ENCODE results near the gene TMEM63A.

The TMEM63A gene

GRCh38 chr1:225885336-225885735 lies 3.2 kb upstream of the TMEM63A start:
- no peaks in the 10 kb centered on the region for H3K79me2 ChIP-seq (ENCODE audit: insufficient read depth, low read length)
- peaks cover 27% of the 10 kb centered on the region for H3K4me1 ChIP-seq (ENCODE audit: insufficient read depth, low read length)
- H3K9me3 ChIP-seq (ENCODE audit: insufficient read depth, low read length, severe bottlenecking), result no peaks in the 10 kb centered on the region
- no peak overlapping the region for H3K4me3 ChIP-seq (ENCODE audit: low read depth in 1 of 2, low read length in 2 of 2)
- H2AFZ ChIP-seq (ENCODE audit: low read depth, low read length), result no peak overlapping the region
- H4K20me1 ChIP-seq (ENCODE audit: insufficient read depth, low read length), result no peaks in the 10 kb centered on the region
- H3K36me3 ChIP-seq (ENCODE audit: insufficient read depth, low read length), result no peaks in the 10 kb centered on the region; the same call in 1 of the 2 replicates
- no peak for DNase-seq
- H3K27ac ChIP-seq (ENCODE audit: low read length), result no peak overlapping the region
- TF ChIP-seq EZH2 (IDR thresholded peaks at IDR 0.05; ENCODE audit: borderline replicate concordance, low read depth, low read length, severe bottlenecking), result no peak
- no peak for TF ChIP-seq CTCF (IDR thresholded peaks at IDR 0.05; ENCODE audit: borderline replicate concordance, extremely low read depth, low read length, poor library complexity, severe bottlenecking)
- H3K27me3 ChIP-seq (ENCODE audit: insufficient read depth, low read length, poor library complexity), result peaks cover 9% of the 10 kb centered on the region
- no peak overlapping the region for H3K9ac ChIP-seq (ENCODE audit: low read depth, low read length)
- no peak overlapping the region for H3K4me2 ChIP-seq (ENCODE audit: insufficient read depth, low read length)
- no peak for ATAC-seq (ENCODE audit: insufficient read depth, low read depth)

GRCh38 chr1:225883616-225884265 lies 1.6 kb upstream of the TMEM63A start:
- Histone ChIP-seq H3K4me3 (ENCODE audit: low read depth in 1 of 2, low read length in 2 of 2) (no peak overlapping the region), H3K27ac (ENCODE audit: low read length) (no peak overlapping the region), H3K4me1 (ENCODE audit: insufficient read depth, low read length) (peaks cover 43% of the 10 kb centered on the region)

GRCh38 chr1:225882694-225883615 lies 775 bp upstream of the TMEM63A start:
- Histone ChIP-seq H4K20me1 (ENCODE audit: insufficient read depth, low read length) (peaks cover 3% of the 10 kb centered on the region; the same call in 1 of the 2 replicates), H3K36me3 (ENCODE audit: insufficient read depth, low read length) (no peaks in the 10 kb centered on the region; the same call in 1 of the 2 replicates), H3K27me3 (ENCODE audit: insufficient read depth, low read length, poor library complexity) (peaks cover 9% of the 10 kb centered on the region), H3K4me1 (ENCODE audit: insufficient read depth, low read length) (peaks cover 44% of the 10 kb centered on the region), H3K9me3 (ENCODE audit: insufficient read depth, low read length, severe bottlenecking) (no peaks in the 10 kb centered on the region), H3K4me2 (ENCODE audit: insufficient read depth, low read length) (peak overlapping the region; percentile 88), H3K4me3 (ENCODE audit: low read depth in 1 of 2, low read length in 2 of 2) (peak overlapping the region; percentile 61 to 84; a peak in 3 of 4 replicates), H3K79me2 (ENCODE audit: insufficient read depth, low read length) (no peaks in the 10 kb centered on the region), H3K27ac (ENCODE audit: low read length) (peak overlapping the region; percentile 45), H2AFZ (ENCODE audit: low read depth, low read length) (peak overlapping the region; percentile 98), H3K9ac (ENCODE audit: low read depth, low read length) (peak overlapping the region; percentile 72)
- ATAC-seq (ENCODE audit: insufficient read depth, low read depth), result peak; percentile 29; the same call in 2 of the 3 replicates
- TF ChIP-seq EZH2 (IDR thresholded peaks at IDR 0.05; ENCODE audit: borderline replicate concordance, low read depth, low read length, severe bottlenecking), result no peak
- no peak for TF ChIP-seq CTCF (IDR thresholded peaks at IDR 0.05; ENCODE audit: borderline replicate concordance, extremely low read depth, low read length, poor library complexity, severe bottlenecking)
- no peak for DNase-seq

More at GRCh38 chr1:225883616-225884265, 1.6 kb upstream of the TMEM63A start:
- Histone ChIP-seq H3K9me3 (ENCODE audit: insufficient read depth, low read length, severe bottlenecking) (no peaks in the 10 kb centered on the region), H3K79me2 (ENCODE audit: insufficient read depth, low read length) (no peaks in the 10 kb centered on the region), H3K36me3 (ENCODE audit: insufficient read depth, low read length) (no peaks in the 10 kb centered on the region; the same call in 1 of the 2 replicates), H3K9ac (ENCODE audit: low read depth, low read length) (no peak overlapping the region), H4K20me1 (ENCODE audit: insufficient read depth, low read length) (peaks cover 3% of the 10 kb centered on the region; the same call in 1 of the 2 replicates), H2AFZ (ENCODE audit: low read depth, low read length) (no peak overlapping the region), H3K4me2 (ENCODE audit: insufficient read depth, low read length) (no peak overlapping the region), H3K27me3 (ENCODE audit: insufficient read depth, low read length, poor library complexity) (peaks cover 9% of the 10 kb centered on the region)
- DNase-seq, result no peak
- no peak for TF ChIP-seq EZH2 (IDR thresholded peaks at IDR 0.05; ENCODE audit: borderline replicate concordance, low read depth, low read length, severe bottlenecking)
- no peak for TF ChIP-seq CTCF (IDR thresholded peaks at IDR 0.05; ENCODE audit: borderline replicate concordance, extremely low read depth, low read length, poor library complexity, severe bottlenecking)
- ATAC-seq (ENCODE audit: insufficient read depth, low read depth), result no peak

Measured in DND-41 (cell line).